ENCODE results near the gene ALG5.

Gene ALG5

GRCh38 chr13:36915896-36916640, 83.1 kb downstream of the ALG5 start:
- DNase-seq (ENCODE audit: low spot score) = no peak

- DNase-seq (ENCODE audit: low spot score) = no peak
Measured at GRCh38 chr13:36915106-36915505, 84.0 kb downstream of the ALG5 start.

- no peak for DNase-seq (ENCODE audit: low spot score)
Measured at GRCh38 chr13:36914648-36915047, 84.5 kb downstream of the ALG5 start.

GRCh38 chr13:36913463-36913862, 85.7 kb downstream of the ALG5 start:
- no peak for DNase-seq (ENCODE audit: low spot score)

- DNase-seq (ENCODE audit: low spot score) = no peak
Measured at GRCh38 chr13:36912973-36913372, 86.2 kb downstream of the ALG5 start.

DNA sequence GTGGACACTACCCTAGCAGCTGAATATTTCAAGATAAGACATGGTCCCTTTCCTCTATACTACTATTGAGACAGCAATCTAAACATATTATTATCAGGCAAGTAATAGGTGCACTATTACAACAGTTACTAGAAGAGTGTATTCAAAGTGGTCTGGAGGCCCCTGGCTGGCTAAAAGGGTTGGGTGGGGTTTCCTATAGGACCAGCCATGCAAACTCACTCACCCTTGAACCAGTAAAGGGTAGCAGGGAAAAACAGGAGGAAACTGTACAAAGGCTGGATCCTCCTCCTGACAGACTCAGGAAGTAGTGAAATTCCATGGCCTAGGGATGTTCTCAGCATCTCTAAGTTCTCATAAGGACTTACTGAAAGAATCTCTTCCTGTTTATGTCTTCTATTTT, 86.8 kb downstream of the ALG5 start:
- DNase-seq (ENCODE audit: low spot score) = no peak

DNA sequence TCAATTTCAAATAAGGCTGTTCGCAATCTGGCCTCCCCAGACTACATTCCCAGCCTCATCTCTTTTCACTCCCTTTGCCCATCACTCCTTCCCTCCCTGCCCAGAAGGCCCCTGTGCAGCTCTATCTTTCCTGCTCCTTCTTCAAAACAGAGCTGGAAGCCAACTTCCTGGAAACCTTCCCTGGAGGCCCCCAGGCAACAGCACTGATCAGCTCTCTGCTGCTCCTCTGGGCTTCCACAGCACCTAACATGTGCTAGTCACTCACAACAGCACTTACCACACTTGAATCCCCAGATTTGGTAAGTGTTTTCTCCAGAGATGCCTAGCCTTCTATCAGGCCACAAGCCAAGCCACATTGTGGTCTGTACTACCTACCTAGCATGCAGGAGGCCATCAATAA, 88.6 kb downstream of the ALG5 start:
- no peak for DNase-seq (ENCODE audit: low spot score)

GRCh38 chr13:36907821-36908220, 91.3 kb downstream of the ALG5 start:
- DNase-seq (ENCODE audit: low spot score) = no peak

DNA sequence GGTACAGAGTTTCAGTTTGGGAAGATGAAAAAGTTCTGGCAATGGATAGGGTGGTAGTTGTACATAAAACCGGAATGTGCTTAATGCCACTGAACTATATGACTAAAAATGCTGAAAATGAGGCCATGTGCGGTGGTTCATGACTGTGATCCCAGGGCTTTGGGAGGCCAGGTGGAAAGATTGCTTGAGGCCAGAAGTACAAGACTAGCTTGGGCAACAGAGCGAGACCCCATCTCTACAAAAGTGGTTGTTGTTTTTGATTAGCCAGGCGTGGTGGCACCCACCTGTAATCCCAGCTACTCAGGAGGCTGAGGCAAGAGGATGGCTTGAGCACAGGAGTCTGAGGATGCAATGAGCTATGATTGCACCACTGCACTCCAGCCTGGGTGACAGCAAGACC, 91.9 kb downstream of the ALG5 start:
- no peak for DNase-seq (ENCODE audit: low spot score)

DNA sequence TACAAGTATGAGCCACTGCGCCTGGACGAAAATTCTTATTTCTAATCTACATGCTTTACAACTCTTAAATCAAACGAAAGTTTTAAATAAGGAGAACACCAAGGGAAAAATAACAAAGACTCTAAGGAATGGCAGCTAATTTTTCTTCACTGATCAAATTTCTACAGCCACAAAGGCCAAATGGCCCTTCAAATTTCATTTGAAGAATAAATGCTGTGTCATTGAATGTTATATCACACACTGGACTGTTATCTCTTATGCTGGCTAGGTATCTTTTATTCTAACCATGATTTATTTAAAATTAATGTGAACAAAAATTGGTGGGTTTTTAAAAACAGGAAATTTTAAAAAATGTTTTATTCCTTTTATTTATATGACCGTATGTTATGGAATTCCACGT, 93.2 kb downstream of the ALG5 start:
- no peak for DNase-seq (ENCODE audit: low spot score)

DNA sequence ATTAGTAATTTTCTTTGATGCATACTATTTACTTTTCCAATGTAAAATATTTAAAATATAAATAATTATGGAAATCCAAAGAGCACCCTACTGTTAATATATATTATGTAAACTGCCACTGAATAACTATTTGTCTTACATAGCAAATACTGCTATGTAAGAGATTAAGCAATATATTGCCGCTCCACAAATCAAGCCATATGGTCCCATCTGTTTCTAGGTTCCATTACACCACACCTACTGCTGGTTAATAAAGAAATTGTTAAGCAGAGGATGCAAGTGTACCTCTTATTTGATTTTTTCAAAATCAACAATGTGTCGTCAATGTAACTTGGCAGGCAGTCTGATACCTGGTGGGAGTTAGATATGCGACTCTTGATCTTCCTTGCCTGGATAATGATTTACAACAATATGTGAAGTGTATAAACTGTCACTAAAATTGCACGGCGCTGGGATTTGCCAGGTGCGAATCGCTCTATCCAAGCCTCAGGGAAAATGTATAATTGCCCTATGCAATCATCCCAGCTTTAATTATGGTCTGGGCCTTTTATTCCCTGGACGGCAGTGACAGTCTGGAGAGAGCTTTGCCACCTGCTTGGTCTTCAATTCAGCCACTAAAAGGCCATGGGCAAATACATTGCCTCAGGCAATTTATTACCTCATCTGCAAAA, 95.1 kb downstream of the ALG5 start:
- no peak for DNase-seq (ENCODE audit: low spot score)
